ENCODE results near the gene SRCIN1.

Gene SRCIN1

GRCh38 chr17:38583828-38584349 lies 21.9 kb downstream of the SRCIN1 start:
- no peak for DNase-seq (ENCODE audit: low read depth in 2 of 2)

DNA sequence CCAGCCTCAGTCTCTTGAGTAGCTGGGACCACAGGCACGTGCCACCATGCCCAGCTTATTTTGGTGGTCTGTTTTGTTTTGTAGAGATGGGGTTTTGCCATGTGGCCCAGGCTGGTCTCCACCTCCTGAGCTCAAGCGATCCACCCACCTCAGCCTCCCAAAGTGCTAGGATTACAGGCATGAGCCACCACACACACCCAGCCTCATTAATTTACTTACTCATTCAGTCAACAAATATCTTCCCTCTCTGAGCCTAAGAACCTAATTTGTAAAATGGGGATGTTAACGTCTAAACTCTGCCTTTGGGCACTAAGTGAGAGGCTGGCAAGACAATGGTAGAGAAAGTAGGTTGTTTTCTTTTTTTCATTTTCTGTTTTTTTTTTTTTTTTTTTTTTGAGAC lies 22.6 kb downstream of the SRCIN1 start:
- no peak for DNase-seq (ENCODE audit: low read depth in 2 of 2)

DNA sequence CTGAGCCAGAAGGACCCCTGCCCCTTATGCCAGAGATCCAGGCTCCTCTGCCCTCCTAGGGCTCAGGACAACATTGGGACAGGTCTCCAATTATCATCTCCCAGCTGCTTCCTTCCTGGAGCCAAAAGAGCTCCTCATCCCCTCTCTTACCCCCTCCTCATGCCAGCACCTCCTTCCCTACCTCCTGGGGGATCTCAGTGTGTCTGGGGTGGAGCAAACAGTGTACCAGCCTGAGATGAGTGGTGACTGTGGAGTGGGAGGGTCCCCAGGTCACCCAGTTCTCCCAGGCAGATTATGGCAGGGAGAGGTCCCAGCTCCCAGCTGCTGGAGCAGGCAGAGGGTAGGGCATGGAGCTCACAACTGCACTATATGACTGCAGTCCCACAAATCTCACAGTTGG lies 23.7 kb downstream of the SRCIN1 start:
- DNase-seq (ENCODE audit: low read depth in 2 of 2), result no peak

- DNase-seq (ENCODE audit: low read depth in 2 of 2), result no peak
These were observed 25.8 kb downstream of the SRCIN1 start for GRCh38 chr17:38579934-38580333.

GRCh38 chr17:38579083-38579480 lies 26.7 kb downstream of the SRCIN1 start:
- no peak for DNase-seq (ENCODE audit: low read depth in 2 of 2)

GRCh38 chr17:38578229-38579082 lies 27.3 kb downstream of the SRCIN1 start:
- DNase-seq (ENCODE audit: low read depth in 2 of 2), result no peak

DNA sequence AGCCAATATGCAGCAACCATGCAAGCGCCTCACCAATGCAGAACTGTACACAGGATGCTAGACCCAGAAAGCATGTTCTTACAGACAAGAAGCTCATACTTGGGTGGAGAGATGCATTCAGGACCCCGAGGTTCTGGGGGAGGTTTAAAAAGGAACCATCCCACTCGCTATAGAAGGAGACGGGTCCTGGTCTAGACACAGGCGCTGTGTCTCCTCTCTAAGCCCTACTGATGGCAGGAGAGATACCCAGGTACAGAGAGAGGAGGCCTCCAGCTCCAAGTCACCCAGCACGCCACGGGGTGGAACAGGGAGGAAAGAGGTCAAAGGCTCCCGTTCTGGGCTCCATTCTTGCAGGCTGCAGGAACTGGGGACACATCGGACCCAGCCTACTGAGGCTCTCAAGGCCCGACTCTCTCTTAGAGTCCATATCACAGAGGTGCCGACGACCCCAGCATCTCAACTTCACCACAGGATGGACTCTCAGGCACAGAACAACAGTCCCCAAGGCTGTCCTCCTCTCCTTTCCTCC lies 28.0 kb downstream of the SRCIN1 start:
- DNase-seq (ENCODE audit: low read depth in 2 of 2), result no peak

- DNase-seq (ENCODE audit: low read depth in 2 of 2), result no peak
These were observed 28.5 kb downstream of the SRCIN1 start for GRCh38 chr17:38577244-38577643.

DNA sequence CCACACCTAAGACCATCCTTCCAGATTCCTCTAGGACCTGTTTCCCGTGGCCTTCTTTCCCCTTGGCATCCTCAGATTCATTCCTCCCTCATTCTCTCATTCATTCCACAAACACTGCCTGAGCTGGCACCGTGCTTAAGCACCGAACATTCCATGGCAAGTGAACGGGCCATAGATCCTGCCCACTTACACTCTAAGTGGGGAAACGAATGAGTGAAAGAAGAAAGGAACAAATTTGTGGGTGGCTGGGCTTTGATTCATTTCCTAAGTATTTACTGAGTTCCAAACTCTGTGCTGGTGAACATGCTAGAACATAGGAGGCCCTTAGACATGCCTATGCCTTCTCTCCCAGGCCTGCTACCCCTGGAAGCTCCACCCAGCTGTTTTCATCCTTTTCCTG lies 30.0 kb downstream of the SRCIN1 start:
- no peak for DNase-seq (ENCODE audit: low read depth in 2 of 2)

- DNase-seq (ENCODE audit: low read depth in 2 of 2), result no peak
These were observed 31.0 kb downstream of the SRCIN1 start for GRCh38 chr17:38574712-38575111.

DNA sequence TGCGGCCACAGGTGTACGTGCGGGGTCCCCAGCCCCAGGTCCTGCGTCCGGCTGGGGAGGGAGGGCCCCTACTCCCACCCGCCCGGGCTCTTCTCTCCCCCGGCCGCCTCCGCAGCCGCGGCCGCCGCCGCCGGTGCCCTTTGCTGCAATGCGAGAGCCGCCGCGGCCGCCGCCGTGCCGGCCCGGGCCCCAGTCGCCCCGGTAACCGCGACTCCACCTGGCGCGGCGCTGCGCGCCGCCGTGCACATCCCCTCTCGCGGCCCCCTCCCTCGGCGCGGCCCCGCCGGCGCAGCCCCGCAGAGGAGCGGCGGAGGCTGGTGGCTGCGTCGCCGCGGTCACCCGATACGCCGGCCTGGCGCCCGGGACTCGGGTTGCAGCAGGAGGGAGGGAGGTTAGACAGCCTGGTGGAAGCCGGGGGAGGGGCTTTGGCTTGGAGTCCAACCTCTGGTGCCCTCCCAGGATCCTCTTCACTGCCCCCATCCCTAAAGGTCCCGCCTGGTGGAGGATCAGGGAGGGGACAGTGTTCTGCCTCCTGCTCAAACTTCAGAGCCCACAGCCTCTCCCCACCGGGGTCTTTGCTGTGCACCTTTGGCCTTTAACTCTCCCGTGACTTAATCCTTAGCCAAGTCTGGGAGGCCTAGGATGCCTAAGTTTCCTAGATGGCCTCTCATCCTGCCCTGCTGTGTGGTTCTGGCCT lies 32.9 kb downstream of the SRCIN1 start:
- no peak for DNase-seq (ENCODE audit: low read depth in 2 of 2)

DNA sequence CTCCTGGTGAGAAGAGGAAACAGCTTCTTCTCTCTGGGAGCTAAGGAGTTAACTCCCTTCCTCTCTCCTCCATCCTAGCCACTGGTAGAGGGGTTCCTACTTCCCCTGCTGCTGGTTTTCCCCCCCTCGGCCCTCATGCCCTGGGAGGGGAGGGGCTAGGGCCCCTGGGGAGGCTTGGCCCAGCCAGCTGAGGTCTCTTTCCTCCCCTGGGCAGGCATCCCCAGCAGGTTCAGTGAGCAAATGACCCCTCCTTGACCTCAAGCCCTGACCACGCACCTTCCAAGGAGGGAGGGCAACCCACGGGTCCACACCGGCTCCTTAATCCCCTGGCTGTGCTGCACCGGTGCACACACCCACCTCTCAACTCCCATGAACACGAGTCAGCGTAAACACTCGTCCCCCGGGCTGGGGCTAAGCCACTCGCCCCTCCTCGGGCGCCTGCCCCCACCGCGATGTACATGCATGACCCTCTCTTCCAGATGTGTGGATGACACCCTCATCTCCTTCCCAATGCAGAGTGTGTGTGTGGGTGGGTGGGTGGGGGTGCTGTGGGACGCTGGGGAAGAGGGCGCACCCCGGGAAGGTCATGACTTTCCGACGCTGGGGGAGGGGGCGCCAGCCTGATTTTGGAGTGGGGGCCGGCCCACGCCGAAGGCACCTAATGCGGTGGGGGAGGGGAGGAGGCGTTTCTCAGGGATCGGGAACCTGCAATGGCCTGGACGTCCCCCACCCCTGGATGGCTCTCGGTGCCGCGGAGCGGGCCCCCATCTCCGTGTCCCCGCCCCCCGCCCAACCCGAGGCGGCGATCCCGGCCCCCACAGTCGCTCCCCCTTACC lies 33.7 kb downstream of the SRCIN1 start:
- DNase-seq (ENCODE audit: low read depth in 2 of 2), result no peak

- no peak for DNase-seq (ENCODE audit: low read depth in 2 of 2)
These were observed 35.8 kb downstream of the SRCIN1 start for GRCh38 chr17:38569701-38570512.

DNA sequence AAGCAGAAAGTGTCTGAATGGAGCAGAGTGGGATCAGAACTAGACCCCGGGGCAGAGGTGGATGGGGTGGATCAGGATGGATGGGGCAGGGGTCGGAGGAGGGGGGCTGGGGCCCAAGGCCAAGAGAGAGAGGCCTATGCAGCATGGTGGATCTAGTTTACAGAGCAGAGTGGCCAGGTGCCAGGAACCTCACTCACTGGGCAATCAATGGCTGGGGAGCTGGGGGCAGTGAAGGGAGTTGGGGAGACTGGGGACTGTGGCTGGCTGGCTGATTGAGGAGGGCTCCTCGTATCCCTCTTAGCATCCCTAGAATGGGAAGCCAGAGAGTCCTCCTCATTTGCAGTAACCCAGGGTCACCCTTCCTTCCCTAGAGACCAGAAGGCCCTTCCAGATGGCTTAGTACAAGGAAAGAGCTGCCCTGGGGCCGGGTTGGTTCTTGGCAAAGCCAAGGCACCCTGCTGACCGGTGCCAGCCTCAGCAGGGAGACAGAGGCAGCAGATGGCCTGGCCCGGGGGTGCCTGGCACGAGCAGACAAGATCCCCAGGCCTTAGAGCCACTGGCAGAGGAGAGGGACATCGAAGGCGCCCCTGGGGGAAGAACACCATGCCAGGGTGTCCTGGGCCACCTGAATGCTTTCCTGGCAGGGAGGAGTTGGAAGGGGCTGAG lies 36.8 kb downstream of the SRCIN1 start:
- no peak for DNase-seq (ENCODE audit: low read depth in 2 of 2)

DNA sequence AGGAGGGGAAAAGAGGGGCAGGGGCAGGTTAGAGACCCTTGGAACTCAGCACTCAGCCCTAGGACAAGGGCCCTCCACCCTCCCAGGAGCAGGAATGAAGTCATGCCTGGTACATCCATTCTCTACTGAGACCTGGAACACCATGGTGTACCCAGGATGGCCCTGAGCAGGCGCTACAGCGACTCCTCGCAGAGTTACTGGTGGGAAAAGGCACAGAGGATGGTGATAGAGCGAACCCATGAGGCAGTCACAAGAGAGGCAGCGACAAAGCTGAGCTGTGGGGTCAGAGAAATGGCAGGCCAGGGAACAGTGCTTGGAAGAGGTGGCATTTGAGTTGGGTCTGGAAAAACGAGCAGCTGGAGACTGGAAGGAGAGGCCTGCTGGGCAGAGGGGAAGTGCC lies 37.5 kb downstream of the SRCIN1 start:
- no peak for DNase-seq (ENCODE audit: low read depth in 2 of 2)

GRCh38 chr17:38567350-38567749 lies 38.4 kb downstream of the SRCIN1 start:
- DNase-seq (ENCODE audit: low read depth in 2 of 2), result no peak

DNA sequence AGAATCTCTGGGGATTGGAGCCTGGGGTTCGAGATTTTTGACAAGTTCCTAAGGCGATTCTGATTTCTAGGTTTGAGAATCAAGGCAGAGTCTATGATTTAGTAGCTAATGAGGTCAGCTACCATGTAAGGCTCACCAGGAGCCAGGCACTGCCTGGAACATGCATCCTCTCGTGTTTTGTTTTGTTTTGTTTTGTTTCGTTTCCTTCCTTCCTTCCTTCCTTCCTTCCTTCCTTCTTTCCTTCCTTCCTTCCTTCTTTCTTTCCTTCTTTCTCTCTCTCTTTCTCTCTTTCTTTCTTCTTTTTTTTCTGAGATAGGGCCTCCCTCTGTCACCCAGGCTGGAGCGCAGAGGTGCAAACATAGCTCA lies 39.1 kb downstream of the SRCIN1 start:
- no peak for DNase-seq (ENCODE audit: low read depth in 2 of 2)

DNA sequence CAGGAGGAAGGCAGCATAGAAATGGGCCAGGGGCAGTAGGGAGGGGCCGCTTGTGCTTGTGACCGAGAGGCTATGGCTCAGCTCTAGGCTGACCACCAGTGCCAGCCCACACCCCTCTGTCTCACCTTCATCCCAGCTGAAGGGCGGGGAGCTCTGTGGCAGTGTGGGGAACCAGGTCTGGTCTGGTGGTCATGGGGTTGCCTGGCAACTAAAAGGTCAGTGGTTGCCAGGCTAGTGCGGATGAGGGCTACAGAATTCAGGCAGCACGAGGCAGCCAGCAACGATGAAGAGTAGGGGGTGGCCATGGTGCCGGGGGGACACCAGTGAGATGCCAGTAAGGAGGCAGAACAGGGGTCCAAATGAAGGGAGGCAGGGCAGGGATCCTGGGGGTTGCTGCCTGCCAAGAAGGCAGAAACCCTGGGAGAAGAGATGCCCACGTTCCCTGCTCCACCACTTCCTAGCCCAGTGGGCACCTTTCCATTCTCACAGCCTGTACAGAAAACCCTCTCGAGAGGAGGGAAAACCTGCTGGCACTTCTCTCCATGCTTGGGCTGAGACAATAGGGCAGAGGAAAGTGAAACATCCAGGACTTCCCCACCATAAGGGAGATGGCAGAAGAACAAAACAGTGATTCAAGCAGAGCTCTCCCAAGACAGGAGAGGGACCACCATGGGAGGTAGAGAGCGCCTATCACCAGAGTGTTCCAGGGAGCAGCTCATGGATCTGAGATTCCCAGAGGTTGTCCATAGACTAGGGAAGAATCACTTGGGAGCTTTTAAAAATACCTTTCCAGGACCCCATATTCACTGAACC lies 39.7 kb downstream of the SRCIN1 start:
- DNase-seq (ENCODE audit: low read depth in 2 of 2), result no peak

- no peak for DNase-seq (ENCODE audit: low read depth in 2 of 2)
These were observed 40.9 kb downstream of the SRCIN1 start for GRCh38 chr17:38564869-38565268.

Data from stimulated activated CD8-positive, alpha-beta memory T cell treated with anti-CD3 and anti-CD28 coated beads, Interleukin-7, amount 100 ng/mL, for 1 hour (primary cell).